Ovary (tissue), 9 donors: Measurements from ENCODE around the gene XPC. TPM values are rescaled to one million over a fixed set of nuclear protein-coding genes. Genes with fewer than 3 reads are reported as not detected.

Experiments used
- DNase-seq, 5 donors: peaks; one replicate each; pipeline ENCODE4 v3.0.0-alpha.2; 2019 to 2020
- H3K27ac ChIP-seq, 2 donors: fragments of 200-600 bp; one replicate each; pipeline versions ENCODE4 v1.5.1 to v1.8.0; 2019 to 2022
- H3K27me3 ChIP-seq: fragments of 200-600 bp; one replicate; pipeline ENCODE4 v1.8.0; 2022
- H3K36me3 ChIP-seq: fragments of 200-600 bp; sonication (generic); one replicate; pipeline ENCODE4 v1.5.1; 2019
- H3K4me1 ChIP-seq: one replicate; pipeline ENCODE4 v1.8.1; 2013; ENCODE audit warnings: mild to moderate bottlenecking, moderate library complexity; ENCODE audit not compliant: insufficient read depth
- H3K4me3 ChIP-seq: fragments of 200-600 bp; sonication (generic); one replicate; pipeline ENCODE4 v1.5.1; 2017
- H3K9me3 ChIP-seq, 2 donors: fragments of 200-600 bp in 1 of 2; sonication (generic) in 1 of 2; one replicate each; pipeline versions ENCODE4 v1.5.1 to v1.8.1; 2013 to 2019; ENCODE audit warnings: mild to moderate bottlenecking in 1 of 2, moderate library complexity in 1 of 2
- CTCF ChIP-seq, 3 donors: fragments of 450-650 bp in 2 of 3; fragments of 200-600 bp in 1 of 3; IDR thresholded peaks; one replicate each; pipeline versions ENCODE4 v1.5.1 to v1.8.0; 2016 to 2022; ENCODE audit warnings: antibody characterized with exemption in 3 of 3, mild to moderate bottlenecking in 1 of 3
- EP300 ChIP-seq: sonication (generic); formaldehyde crosslinking; IDR thresholded peaks from one replicate; pipeline ENCODE4 v1.6.1; 2017; ENCODE audit warnings: antibody characterized with exemption
- POLR2A ChIP-seq: fragments of 450-650 bp; IDR thresholded peaks from one replicate; pipeline ENCODE4 v1.6.1; 2017; ENCODE audit warnings: antibody characterized with exemption, mild to moderate bottlenecking, moderate library complexity
- WGBS, 3 donors: extraction: QIAGEN DNeasy Blood & Tissue Kit in 1 of 3; methylation state at CpG; one replicate each; pipeline versions ENCODE4 v1.1.5 to v1.1.7; 2013 to 2017; 5-methylcytosine and 5-hydroxymethylcytosine counted together
- intact Hi-C, 4 donors: fragments of 100-400 bp; cut with DNase I; formaldehyde crosslinking; loops; one replicate each; pipeline versions ENCODE4 v1.11.0 to v1.15.1; 2022 to 2023
- polyA plus RNA-seq, 2 donors: library from polyadenylated mRNA; stranded (reverse); fragments of 200-250 nt in 1 of 2; fragments of 350-450 nt in 1 of 2; fragmentation: Illumina TruSeq in 1 of 2; extraction: RNeasy Lipid Tissue Mini Kit (QIAGEN cat#74804) in 1 of 2; gene quantifications; one replicate each; pipeline ENCODE4 v1.2.3, GENCODE V29; 2013 to 2014
- total RNA-seq, 7 donors: library from RNA; depleted of rRNA in 2 of 7; stranded (reverse); fragments of >200 nt in 2 of 7; fragmentation: NEBNext Ultra II Directional in 3 of 7; extraction: Animal tissue kit (Norgen Biotek cat#: 25700) in 3 of 7; gene quantifications; one replicate each; pipeline versions ENCODE4 v1.1.0 to v1.2.4, GENCODE V29; 2016 to 2023
- donor health status: DM: no; HTN: no; CAD: no; lungs with moderate emphysema.
- donor health status: DM: no; HTN: no; CAD: no.
- donor health status: Bipolar disorder and iron deficiency.
- donor health status: DM: yes; HTN: yes; CAD: no.
- donor health status: DM: no; HTN: no; CAD: no.
- donor health status: DM: yes; HTN: yes; CAD: no.

XPC gene
- total and polyA plus RNA-seq, 9 donors: 36.2 to 63.1 (median 40.6) TPM

DNA sequence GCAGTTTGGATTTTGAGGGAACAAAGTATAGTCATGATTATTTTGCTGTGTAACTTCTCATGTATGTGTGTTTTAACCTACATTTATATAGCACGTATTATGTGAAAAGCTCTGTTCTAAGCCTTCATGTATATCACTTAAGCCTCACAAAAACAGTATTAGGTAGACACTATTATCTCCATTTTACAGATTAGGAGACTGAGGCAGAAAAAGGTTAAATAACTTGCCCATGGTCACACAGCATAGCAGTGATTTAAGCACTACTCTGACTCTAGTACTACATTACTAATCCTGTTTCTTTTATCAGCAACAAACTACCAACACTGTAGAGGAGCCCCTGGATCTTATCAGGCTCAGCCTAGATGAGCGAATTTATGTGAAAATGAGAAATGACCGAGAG is 2.9 kb upstream of the XPC start:
- Histone ChIP-seq H3K36me3 (no peaks in the 10 kb centered on the region), H3K27me3 (no peaks in the 10 kb centered on the region), H3K27ac (no peak overlapping the region), H3K9me3 (no peaks in the 10 kb centered on the region), H3K4me1 (peaks cover 9% of the 10 kb centered on the region), H3K4me3 (no peak overlapping the region)
- intact Hi-C loops: no loop called here
- TF ChIP-seq POLR2A (no peak), CTCF (IDR thresholded peaks at IDR 0.05) (no peak), EP300 (no peak)
- WGBS, 3 donors: 93 to 97% (median 97%) methylated on average over 3 of the region's 3 CpGs
- DNase-seq: no peak

GRCh38 chr3:14179795-14180194 is 1.4 kb upstream of the XPC start:
- no peak for DNase-seq
- no peaks in the 10 kb centered on the region for H3K36me3 ChIP-seq
- no peak for TF ChIP-seq CTCF (IDR thresholded peaks at IDR 0.05)
- TF ChIP-seq EP300: no peak
- TF ChIP-seq POLR2A: no peak
- peaks cover 11% of the 10 kb centered on the region for H3K4me1 ChIP-seq
- H3K27ac ChIP-seq: no peak overlapping the region
- H3K9me3 ChIP-seq: no peaks in the 10 kb centered on the region
- H3K4me3 ChIP-seq: no peak overlapping the region
- 87 to 95% (median 93%) methylated on average over 1 of the region's 1 CpG for WGBS, 3 donors
- H3K27me3 ChIP-seq: no peaks in the 10 kb centered on the region
- intact Hi-C loops: loop anchor here in 2 of 4 donors (2.0 to 10.0 kb wide), 3 partner anchors 55 to 765 kb away; partner anchors contain the start of genes CHCHD4 (in 2 of the 2), TMEM43 (in 2 of the 2) and NR2C2 (in 1 of the 2)

- no peak for DNase-seq
- Histone ChIP-seq H3K27ac (peak overlapping the region; percentile 57 to 67), H3K4me3 (peak overlapping the region; percentile 97), H3K4me1 (peaks cover 11% of the 10 kb centered on the region), H3K36me3 (no peaks in the 10 kb centered on the region), H3K9me3 (no peaks in the 10 kb centered on the region), H3K27me3 (no peaks in the 10 kb centered on the region)
- TF ChIP-seq CTCF (IDR thresholded peaks at IDR 0.05) (no peak), POLR2A (no peak), EP300 (no peak)
- intact Hi-C loops: loop anchor here in 2 of 4 donors (2.0 to 10.0 kb wide), 3 partner anchors 54 to 766 kb away; partner anchors contain the start of genes CHCHD4 (in 2 of the 2), TMEM43 (in 2 of the 2) and NR2C2 (in 1 of the 2)
- 0 to 1% (median 1%) methylated on average over 3 of the region's 3 CpGs for WGBS, 3 donors
Observed at GRCh38 chr3:14179114-14179465, 689 bp upstream of the XPC start.

- Histone ChIP-seq H3K36me3 (no peaks in the 10 kb centered on the region), H3K4me3 (peak overlapping the region; percentile 97), H3K27ac (peak overlapping the region; percentile 92 to 96), H3K9me3 (no peaks in the 10 kb centered on the region), H3K4me1 (peaks cover 11% of the 10 kb centered on the region), H3K27me3 (no peaks in the 10 kb centered on the region)
- WGBS, 3 donors: 3 to 5% (median 4%) methylated on average over 10 of the region's 10 CpGs
- TF ChIP-seq EP300 (no peak), POLR2A (no peak), CTCF (IDR thresholded peaks at IDR 0.05) (no peak)
- intact Hi-C loops: loop anchor here in 2 of 4 donors (2.0 to 10.0 kb wide), 3 partner anchors 53 to 767 kb away; partner anchors contain the start of genes CHCHD4 (in 2 of the 2), TMEM43 (in 2 of the 2) and NR2C2 (in 1 of the 2)
- DNase-seq: no peak
Observed at GRCh38 chr3:14177580-14178246, 688 bp downstream of the XPC start.
